ENCODE measurements around the gene SLC13A5. TPM values are rescaled to one million over a fixed set of nuclear protein-coding genes. Genes with fewer than 3 reads are reported as not detected.
A peak's percentile ranks its signal among the peaks of the same experiment; 100 is the strongest.

Gene SLC13A5
- total RNA-seq, 2 donors from 2014 or later: not detected

DNA sequence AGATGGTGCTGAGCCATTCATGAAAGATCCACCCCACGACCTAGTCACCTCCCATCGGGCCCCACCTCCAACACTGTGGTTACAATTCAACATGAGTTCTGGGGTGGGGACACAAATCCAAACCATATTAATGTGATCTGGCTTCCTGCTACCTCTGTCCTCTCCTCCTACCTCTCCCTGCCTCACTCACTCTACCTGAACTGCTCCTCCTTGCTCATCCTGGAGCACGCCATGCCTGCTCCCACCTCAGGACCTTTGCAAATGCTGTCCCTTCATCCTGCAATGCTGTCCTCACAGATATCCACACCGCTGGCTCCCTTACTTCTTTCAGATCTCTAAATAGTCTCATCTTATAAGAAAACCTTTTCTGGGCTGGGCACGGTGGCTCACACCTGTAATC, 10.8 kb upstream of the SLC13A5 start:
- peaks cover 43 to 72% of the 10 kb centered on the region in 2 donors for H3K27me3 Mint-ChIP-seq
- no peaks in the 10 kb centered on the region for H3K36me3 Mint-ChIP-seq
- ATAC-seq (no peak), DNase-seq (ENCODE audit: low spot score) (no peak)
- no peak overlapping the region for H3K27ac Mint-ChIP-seq
- H3K9me3 Mint-ChIP-seq: no peaks in the 10 kb centered on the region
- no peaks in the 10 kb centered on the region for H3K4me1 Mint-ChIP-seq (ENCODE audit: low read depth in 2 of 2)
- H3K4me3 Mint-ChIP-seq: no peak overlapping the region

DNA sequence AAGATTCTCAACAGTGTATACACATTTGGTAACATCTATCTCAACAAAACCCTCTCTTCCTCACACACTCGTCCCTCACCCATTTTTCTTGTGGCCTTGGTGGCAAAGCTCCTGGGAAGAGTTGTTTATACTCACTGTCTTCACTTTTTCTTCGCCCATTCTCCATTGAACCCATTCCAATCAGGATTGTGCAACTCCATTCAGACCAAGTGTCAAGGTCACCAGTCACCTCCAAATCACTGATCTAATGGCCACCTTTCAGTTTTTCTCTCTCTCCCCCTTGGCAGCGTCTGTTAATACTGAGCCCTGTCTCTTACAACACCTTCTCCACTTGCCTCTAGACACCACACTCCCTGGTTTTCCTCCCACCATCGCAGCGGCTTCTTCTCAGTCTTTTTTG, 8.6 kb upstream of the SLC13A5 start:
- H3K4me1 Mint-ChIP-seq (ENCODE audit: low read depth in 2 of 2): no peaks in the 10 kb centered on the region
- H3K9me3 Mint-ChIP-seq: no peaks in the 10 kb centered on the region
- DNase-seq (ENCODE audit: low spot score) (no peak), ATAC-seq (no peak)
- no peak overlapping the region for H3K4me3 Mint-ChIP-seq
- no peak overlapping the region for H3K27ac Mint-ChIP-seq
- no peaks in the 10 kb centered on the region for H3K36me3 Mint-ChIP-seq
- peaks cover 45 to 79% of the 10 kb centered on the region in 2 donors for H3K27me3 Mint-ChIP-seq

- peaks cover 53 to 73% of the 10 kb centered on the region in 2 donors for H3K27me3 Mint-ChIP-seq
- no peak for ATAC-seq
- no peak for DNase-seq (ENCODE audit: low spot score)
- H3K4me3 Mint-ChIP-seq: no peak overlapping the region
- peaks cover 9 to 10% of the 10 kb centered on the region in 2 donors for H3K4me1 Mint-ChIP-seq (ENCODE audit: low read depth in 2 of 2)
- no peak overlapping the region for H3K27ac Mint-ChIP-seq
- no peaks in the 10 kb centered on the region for H3K9me3 Mint-ChIP-seq
- no peaks in the 10 kb centered on the region for H3K36me3 Mint-ChIP-seq
These were observed 3.6 kb upstream of the SLC13A5 start for GRCh38 chr17:6716736-6717135.

- no peak overlapping the region for H3K27ac Mint-ChIP-seq
- peak overlapping the region; percentile 23 for H3K4me3 Mint-ChIP-seq
These were observed 1.2 kb upstream of the SLC13A5 start for GRCh38 chr17:6714315-6714874.

GRCh38 chr17:6713918-6714271, 726 bp upstream of the SLC13A5 start:
- Mint-ChIP-seq H3K4me3 (no peak overlapping the region), H3K27ac (no peak overlapping the region), H3K36me3 (no peaks in the 10 kb centered on the region), H3K27me3 (peaks cover 47 to 71% of the 10 kb centered on the region in 2 donors), H3K4me1 (ENCODE audit: low read depth in 2 of 2) (peaks cover 9 to 14% of the 10 kb centered on the region in 2 donors), H3K9me3 (no peaks in the 10 kb centered on the region)
- DNase-seq (ENCODE audit: low spot score) (no peak), ATAC-seq (peak; percentile 20 to 48)

More at GRCh38 chr17:6714315-6714874, 1.2 kb upstream of the SLC13A5 start:
- DNase-seq (ENCODE audit: low spot score): no peak
- Mint-ChIP-seq H3K9me3 (no peaks in the 10 kb centered on the region), H3K4me1 (ENCODE audit: low read depth in 2 of 2) (peaks cover 9 to 14% of the 10 kb centered on the region in 2 donors), H3K36me3 (no peaks in the 10 kb centered on the region), H3K27me3 (peaks cover 49 to 68% of the 10 kb centered on the region in 2 donors)
- ATAC-seq: no peak

DNA sequence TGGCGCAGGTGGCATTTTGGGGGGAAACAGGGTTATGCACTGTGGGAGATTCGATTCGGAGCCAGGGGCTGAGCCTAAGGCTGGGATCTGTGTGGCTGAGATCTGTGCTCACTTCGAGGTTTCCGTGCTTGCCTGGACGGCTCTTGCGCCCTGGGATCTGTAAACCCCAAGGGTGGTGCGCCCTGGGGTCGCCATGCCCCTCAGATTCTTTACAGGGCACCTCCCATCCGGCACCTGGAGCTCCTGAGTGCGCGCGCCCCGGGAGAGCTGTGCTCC, 377 bp downstream of the SLC13A5 start:
- Mint-ChIP-seq H3K27ac (no peak overlapping the region), H3K4me1 (ENCODE audit: low read depth in 2 of 2) (peaks cover 9 to 14% of the 10 kb centered on the region in 2 donors), H3K27me3 (peaks cover 50 to 78% of the 10 kb centered on the region in 2 donors), H3K36me3 (no peaks in the 10 kb centered on the region), H3K4me3 (no peak overlapping the region), H3K9me3 (no peaks in the 10 kb centered on the region)
- no peak for DNase-seq (ENCODE audit: low spot score)
- ATAC-seq: no peak

- H3K9me3 Mint-ChIP-seq: no peaks in the 10 kb centered on the region
- peak overlapping the region in 1 of 2 donors; percentile 27 for H3K27ac Mint-ChIP-seq
- H3K4me3 Mint-ChIP-seq: no peak overlapping the region
These were observed 913 bp downstream of the SLC13A5 start for GRCh38 chr17:6712058-6712853.

DNA sequence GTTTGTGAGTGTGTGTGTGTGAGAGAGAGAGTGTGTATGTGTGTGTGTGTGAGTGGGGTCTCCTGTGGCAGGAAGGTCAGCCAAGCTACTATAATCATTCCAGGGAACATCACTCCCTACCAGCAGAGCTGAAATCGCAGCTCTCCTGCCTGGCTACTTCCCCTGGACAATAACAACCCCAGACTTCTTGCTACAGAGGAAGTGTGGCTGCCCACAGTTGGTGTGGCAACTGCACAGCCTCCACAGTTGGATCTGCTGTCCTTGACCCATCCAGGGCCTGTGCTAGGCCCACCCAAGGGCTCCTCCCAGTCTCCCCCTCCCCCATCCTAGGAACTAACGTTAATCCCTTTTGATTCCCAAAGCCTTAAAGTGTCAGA, 1.5 kb downstream of the SLC13A5 start:
- no peak for ATAC-seq
- Mint-ChIP-seq H3K4me3 (no peak overlapping the region), H3K27ac (no peak overlapping the region), H3K27me3 (peaks cover 55 to 79% of the 10 kb centered on the region in 2 donors), H3K36me3 (no peaks in the 10 kb centered on the region), H3K9me3 (no peaks in the 10 kb centered on the region), H3K4me1 (ENCODE audit: low read depth in 2 of 2) (peaks cover 9 to 14% of the 10 kb centered on the region in 2 donors)
- no peak for DNase-seq (ENCODE audit: low spot score)

More at GRCh38 chr17:6712058-6712853, 913 bp downstream of the SLC13A5 start:
- DNase-seq (ENCODE audit: low spot score) (no peak), ATAC-seq (no peak)
- peaks cover 52 to 76% of the 10 kb centered on the region in 2 donors for H3K27me3 Mint-ChIP-seq
- no peaks in the 10 kb centered on the region for H3K36me3 Mint-ChIP-seq
- peaks cover 9 to 14% of the 10 kb centered on the region in 2 donors for H3K4me1 Mint-ChIP-seq (ENCODE audit: low read depth in 2 of 2)

- Mint-ChIP-seq H3K9me3 (no peaks in the 10 kb centered on the region), H3K27me3 (peaks cover 57 to 76% of the 10 kb centered on the region in 2 donors), H3K4me1 (ENCODE audit: low read depth in 2 of 2) (peaks cover 9 to 14% of the 10 kb centered on the region in 2 donors), H3K4me3 (no peak overlapping the region), H3K27ac (no peak overlapping the region), H3K36me3 (no peaks in the 10 kb centered on the region)
- DNase-seq (ENCODE audit: low spot score) (no peak), ATAC-seq (no peak)
These were observed 2.0 kb downstream of the SLC13A5 start for GRCh38 chr17:6711081-6711674.

GRCh38 chr17:6710317-6710716, 2.9 kb downstream of the SLC13A5 start:
- no peaks in the 10 kb centered on the region for H3K36me3 Mint-ChIP-seq
- H3K4me1 Mint-ChIP-seq (ENCODE audit: low read depth in 2 of 2): peaks cover 9 to 14% of the 10 kb centered on the region in 2 donors
- peaks cover 50 to 68% of the 10 kb centered on the region in 2 donors for H3K27me3 Mint-ChIP-seq
- no peak overlapping the region for H3K4me3 Mint-ChIP-seq
- ATAC-seq: no peak
- no peaks in the 10 kb centered on the region for H3K9me3 Mint-ChIP-seq
- H3K27ac Mint-ChIP-seq: no peak overlapping the region
- no peak for DNase-seq (ENCODE audit: low spot score)

DNA sequence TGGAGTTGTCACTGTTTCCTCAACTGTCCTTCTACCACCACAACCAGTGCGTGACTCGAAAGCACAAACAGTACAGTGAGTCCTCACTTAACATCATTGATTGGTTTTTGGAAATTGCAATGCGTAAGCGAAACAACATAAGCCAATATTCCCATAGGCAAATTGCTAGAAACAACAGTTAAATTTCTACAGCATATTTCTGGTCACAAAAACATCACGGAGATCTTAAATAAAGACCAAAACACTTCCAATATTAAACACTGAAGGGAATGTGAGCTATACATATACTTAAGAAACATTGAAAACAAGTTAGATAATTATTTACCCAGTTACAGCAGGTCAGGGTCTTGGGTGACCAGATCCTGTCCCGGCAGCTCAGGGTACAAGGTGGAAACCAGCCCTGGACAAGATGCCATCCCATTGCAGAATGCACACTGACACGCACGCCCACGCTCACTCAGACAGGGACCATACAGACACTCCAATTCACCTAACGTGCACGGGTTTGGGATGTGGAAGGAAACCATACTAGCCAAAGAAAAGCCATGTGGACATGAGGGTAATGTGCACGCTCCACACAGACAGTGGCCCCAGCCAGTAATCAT, 4.7 kb downstream of the SLC13A5 start:
- peaks cover 0 to 8% of the 10 kb centered on the region in 2 donors for H3K4me1 Mint-ChIP-seq (ENCODE audit: low read depth in 2 of 2)
- H3K4me3 Mint-ChIP-seq: no peak overlapping the region
- no peaks in the 10 kb centered on the region for H3K9me3 Mint-ChIP-seq
- peak overlapping the region in 1 of 2 donors; percentile 26 for H3K27ac Mint-ChIP-seq
- no peaks in the 10 kb centered on the region for H3K36me3 Mint-ChIP-seq
- no peak for DNase-seq (ENCODE audit: low spot score)
- H3K27me3 Mint-ChIP-seq: peaks cover 40 to 69% of the 10 kb centered on the region in 2 donors
- no peak for ATAC-seq

- Mint-ChIP-seq H3K9me3 (no peaks in the 10 kb centered on the region), H3K4me1 (ENCODE audit: low read depth in 2 of 2) (peaks cover 0 to 4% of the 10 kb centered on the region in 2 donors), H3K27ac (no peak overlapping the region), H3K4me3 (no peak overlapping the region), H3K27me3 (peaks cover 38 to 59% of the 10 kb centered on the region in 2 donors), H3K36me3 (no peaks in the 10 kb centered on the region)
- ATAC-seq (no peak), DNase-seq (ENCODE audit: low spot score) (no peak)
These were observed 6.2 kb downstream of the SLC13A5 start for GRCh38 chr17:6706996-6707395.

DNA sequence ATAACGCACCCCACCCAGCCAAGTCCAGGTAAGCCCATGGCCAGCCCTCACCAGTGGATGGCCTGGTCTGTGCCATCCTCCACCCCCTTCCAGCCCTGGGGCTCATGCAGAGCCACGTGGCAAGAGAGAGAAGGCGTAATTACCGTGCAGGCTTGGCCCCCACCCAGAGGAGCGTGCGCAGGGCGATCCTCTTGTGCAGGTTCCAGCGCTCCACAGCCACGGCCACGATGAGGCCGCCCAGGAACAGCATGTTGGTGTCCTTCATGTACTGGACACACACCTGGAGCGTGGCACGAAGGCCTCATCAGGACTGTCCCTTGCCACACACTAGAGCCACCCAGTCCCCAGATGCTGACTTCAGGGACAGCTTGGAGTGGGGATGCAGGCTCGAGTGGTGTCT, 6.7 kb downstream of the SLC13A5 start:
- Mint-ChIP-seq H3K27ac (no peak overlapping the region), H3K9me3 (no peaks in the 10 kb centered on the region), H3K27me3 (peaks cover 35 to 54% of the 10 kb centered on the region in 2 donors), H3K4me1 (ENCODE audit: low read depth in 2 of 2) (peaks cover 0 to 3% of the 10 kb centered on the region in 2 donors), H3K4me3 (no peak overlapping the region), H3K36me3 (no peaks in the 10 kb centered on the region)
- DNase-seq (ENCODE audit: low spot score) (no peak), ATAC-seq (peak in 1 of 2 donors; percentile 17)
